IMR-90 (cell line): ENCODE measurements around the gene HNF1B. TPM values are rescaled to one million over a fixed set of nuclear protein-coding genes. Genes with fewer than 3 reads are reported as not detected.

Experiments used
- ATAC-seq: fragments of 200-7000 bp; cut with Tn5 transposase; 2 replicates; pipeline ENCODE4 v1.9.1; 2020; ENCODE audit warnings: low read depth, mild to moderate bottlenecking, moderate library complexity
- BruUV-seq: library from RNA; stranded (reverse); fragments of 400-500 nt; replicated peaks from 2 replicates; lab custom pipeline; 2021; lab: Mats Ljungman, UMichigan
- CTCF ChIA-PET: fragments of 300-600 bp; formaldehyde crosslinking; extraction: SDS; loops from one replicate; lab custom pipeline; 2021; ENCODE audit warnings: antibody characterized with exemption; lab: Yijun Ruan, JAX
- POLR2A ChIA-PET: fragments of 300-600 bp; sonication (Branson Sonifier 250); formaldehyde crosslinking; loops from one replicate; lab custom pipeline; 2022; ENCODE audit warnings: antibody characterized with exemption; ENCODE audit not compliant: unreplicated experiment; lab: Charles Lee
- DNase-seq: peaks from one replicate; pipeline ENCODE4 v3.0.0; 2013
- H2AFZ ChIP-seq: replicated peaks from 2 replicates; pipeline ENCODE3; 2013; ENCODE audit warnings: low read length, mild to moderate bottlenecking; ENCODE audit not compliant: poor library complexity
- H2AK5ac ChIP-seq: 2 replicates; pipeline ENCODE4 v1.6.1; 2013; ENCODE audit warnings: low read depth, low read length, inconsistent platforms
- H2AK9ac ChIP-seq: replicated peaks from 2 replicates; pipeline ENCODE3; 2013; ENCODE audit warnings: mild to moderate bottlenecking, low read depth, low read length, moderate library complexity; ENCODE audit not compliant: poor library complexity
- H2BK120ac ChIP-seq: 2 replicates; pipeline ENCODE4 v1.6.1; 2013; ENCODE audit warnings: low read depth, low read length, inconsistent platforms
- H2BK15ac ChIP-seq: 3 replicates; pipeline ENCODE4 v1.6.1; 2013; ENCODE audit warnings: low read depth, low read length, inconsistent platforms
- H2BK20ac ChIP-seq: 2 replicates; pipeline ENCODE4 v1.6.1; 2013; ENCODE audit warnings: low read depth, mild to moderate bottlenecking, inconsistent platforms, low read length, moderate library complexity
- H2BK5ac ChIP-seq: 2 replicates; pipeline ENCODE4 v1.6.1; 2013; ENCODE audit warnings: mild to moderate bottlenecking, low read depth, low read length, inconsistent platforms; ENCODE audit not compliant: poor library complexity, severe bottlenecking
- H3K14ac ChIP-seq: replicated peaks from 2 replicates; pipeline ENCODE4 v1.6.1; 2013; ENCODE audit warnings: low read depth, low read length, inconsistent platforms
- H3K18ac ChIP-seq: 2 replicates; pipeline ENCODE4 v1.6.1; 2013; ENCODE audit warnings: low read depth, low read length, control low read depth
- H3K23ac ChIP-seq: 2 replicates; pipeline ENCODE4 v1.6.1; 2013; ENCODE audit warnings: low read depth, low read length, inconsistent platforms
- H3K27ac ChIP-seq: 2 replicates; pipeline ENCODE4 v1.5.1; 2013; ENCODE audit warnings: mild to moderate bottlenecking, control low read depth, low read length; ENCODE audit not compliant: insufficient read depth
- H3K27me3 ChIP-seq: 2 replicates; pipeline ENCODE4 v1.6.1; 2013; ENCODE audit warnings: low read length; ENCODE audit not compliant: control insufficient read depth, insufficient read depth
- H3K36me3 ChIP-seq: 2 replicates; pipeline ENCODE4 v1.6.1; 2013; ENCODE audit warnings: low read length, mixed read lengths; ENCODE audit not compliant: control insufficient read depth, insufficient read depth
- H3K4ac ChIP-seq: 2 replicates; pipeline ENCODE4 v1.6.1; 2013; ENCODE audit warnings: low read depth, low read length, inconsistent platforms
- H3K4me1 ChIP-seq: 2 replicates; pipeline ENCODE4 v1.6.1; 2013; ENCODE audit warnings: low read length, mixed read lengths; ENCODE audit not compliant: control insufficient read depth, insufficient read depth
- H3K4me2 ChIP-seq: 2 replicates; pipeline ENCODE4 v1.6.1; 2013; ENCODE audit warnings: low read depth, mild to moderate bottlenecking, control low read depth, low read length, moderate library complexity
- H3K4me3 ChIP-seq: 2 replicates; pipeline ENCODE4 v1.5.1; 2013; ENCODE audit warnings: low read depth, mild to moderate bottlenecking, control low read depth, low read length, moderate library complexity; ENCODE audit not compliant: insufficient read depth
- H3K56ac ChIP-seq: 2 replicates; pipeline ENCODE4 v1.6.1; 2013; ENCODE audit warnings: low read length, inconsistent platforms; ENCODE audit not compliant: insufficient read depth; ENCODE audit errors: extremely low read depth
- H3K79me1 ChIP-seq, 2 experiments: 2 replicates each; pipeline ENCODE4 v1.6.1; 2013; ENCODE audit warnings: low read length in 2 of 2, inconsistent platforms in 1 of 2, low read depth in 1 of 2
- H3K9ac ChIP-seq: 2 replicates; pipeline ENCODE4 v1.6.1; 2013; ENCODE audit warnings: low read depth, low read length, control low read depth
- H3K9me1 ChIP-seq: 2 replicates; pipeline ENCODE4 v1.6.1; 2013; ENCODE audit warnings: low read length, inconsistent platforms; ENCODE audit not compliant: insufficient read depth
- H3K9me3 ChIP-seq: 2 replicates; pipeline ENCODE4 v1.6.1; 2013; ENCODE audit warnings: low read length; ENCODE audit not compliant: control insufficient read depth, insufficient read depth
- H4K20me1 ChIP-seq: 2 replicates; pipeline ENCODE4 v1.6.1; 2013; ENCODE audit warnings: low read length, inconsistent platforms; ENCODE audit not compliant: insufficient read depth
- H4K5ac ChIP-seq: 2 replicates; pipeline ENCODE4 v1.6.1; 2013; ENCODE audit warnings: mild to moderate bottlenecking, low read depth, low read length, control low read depth
- H4K8ac ChIP-seq, 2 experiments: 2 replicates each; pipeline ENCODE4 v1.6.1; 2013; ENCODE audit warnings: low read depth in 2 of 2, low read length in 2 of 2, control low read depth in 1 of 2, inconsistent platforms in 1 of 2
- H4K91ac ChIP-seq: 2 replicates; pipeline ENCODE4 v1.6.1; 2013; ENCODE audit warnings: low read depth, low read length, inconsistent platforms; ENCODE audit not compliant: insufficient read depth
- BHLHE40 ChIP-seq: fragments of 150-350 bp; IDR thresholded peaks from 2 replicates; pipeline ENCODE4 v1.6.1; 2016; ENCODE audit warnings: mild to moderate bottlenecking, low read depth, low read length
- WGBS, 2 experiments: methylation state at CpG; one replicate each; pipeline versions ENCODE4 v1.1.5 to v1.1.7; 2013; ENCODE audit warnings: missing lambda C conversion rate in 2 of 2; ENCODE audit not compliant: insufficient read length in 1 of 2; ENCODE audit errors: extremely low coverage in 2 of 2; 5-methylcytosine and 5-hydroxymethylcytosine counted together
- dilution Hi-C: fragments of 300-500 bp; cut with HindIII; formaldehyde crosslinking; loops from one replicate; pipeline ENCODE4 v1.14.3; 2018; ENCODE audit warnings: low sequenced_read_pairs; ENCODE audit not compliant: unreplicated experiment
- in situ Hi-C: fragments of 300-500 bp; cut with MboI; formaldehyde crosslinking; loops from 3 replicates; pipeline ENCODE4 v1.14.3; 2019; ENCODE audit warnings: low sequenced_read_pairs, inconsistent platforms, mixed read lengths
- intact Hi-C: fragments of 100-400 bp; cut with micrococcal nuclease; formaldehyde crosslinking; loops from 2 replicates; pipeline ENCODE4 v1.10.0; 2022
- polyA plus RNA-seq, 3 experiments: library from polyadenylated mRNA; depleted of rRNA; stranded (reverse); fragments of >200 nt; gene quantifications; 2 replicates each; pipeline ENCODE4 v1.2.3, GENCODE V29; 2012; ENCODE audit warnings: low replicate concordance in 1 of 3
- total RNA-seq: library from RNA; depleted of rRNA; stranded (reverse); fragments of >200 nt; gene quantifications from 2 replicates; pipeline ENCODE4 v1.2.3, GENCODE V29; 2012

Gene HNF1B
- total and polyA plus RNA-seq, 2 of the 4 experiments (the other 2 are of a cell fraction), result not detected

DNA sequence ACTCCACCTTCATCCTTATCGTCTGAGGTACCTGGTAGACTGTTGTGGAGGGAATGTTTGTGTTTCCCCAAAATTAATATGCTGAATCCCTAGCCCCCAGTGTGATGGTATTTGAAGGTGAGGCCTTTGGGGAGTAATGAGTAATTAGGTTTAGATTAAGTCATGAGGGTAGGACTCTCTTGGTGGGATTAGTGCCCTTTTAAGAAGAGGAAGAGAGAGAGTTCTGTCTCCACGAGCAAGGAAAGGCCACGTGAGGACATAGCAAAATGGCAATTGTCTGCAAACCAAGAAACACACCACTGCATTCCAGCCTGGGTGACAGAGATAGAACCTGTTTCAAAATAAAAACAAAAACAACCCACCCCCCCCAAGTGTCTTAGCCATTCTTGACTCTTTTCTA lies 80.6 kb downstream of the HNF1B start:
- intact Hi-C loops (no loop called here), dilution Hi-C loops (no loop called here), in situ Hi-C loops (no loop called here)
- H2AK5ac ChIP-seq, result no peak overlapping the region
- TF ChIP-seq BHLHE40, result no peak
- no peak overlapping the region for H2BK5ac ChIP-seq
- H3K56ac ChIP-seq, result no peak overlapping the region
- no peak overlapping the region for H2AK9ac ChIP-seq
- no peak overlapping the region for H2BK120ac ChIP-seq
- ChIA-PET CTCF (no interaction called here), POLR2A (no interaction called here)
- H3K36me3 ChIP-seq, result no peaks in the 10 kb centered on the region
- H3K27ac ChIP-seq, result no peak overlapping the region
- no peak overlapping the region for H2BK20ac ChIP-seq
- no peaks in the 10 kb centered on the region for H4K20me1 ChIP-seq
- no peak overlapping the region for H3K23ac ChIP-seq
- no peak for DNase-seq
- H3K27me3 ChIP-seq, result no peaks in the 10 kb centered on the region
- no peaks in the 10 kb centered on the region for H3K79me1 ChIP-seq
- H3K14ac ChIP-seq, result no peak overlapping the region
- H4K8ac ChIP-seq, result no peak overlapping the region
- H3K4ac ChIP-seq, result no peak overlapping the region
- no TSS peak for BruUV-seq
- no peak overlapping the region for H2AFZ ChIP-seq
- H3K9me1 ChIP-seq, result no peaks in the 10 kb centered on the region
- no peak overlapping the region for H3K9ac ChIP-seq
- no peak overlapping the region for H3K4me2 ChIP-seq
- H3K4me1 ChIP-seq, result no peaks in the 10 kb centered on the region
- no peak overlapping the region for H3K18ac ChIP-seq
- H4K5ac ChIP-seq, result no peak overlapping the region
- no peak overlapping the region for H2BK15ac ChIP-seq
- WGBS, 2 experiments, result no CpG with 5 or more reads among the region's 3 CpGs
- no peak overlapping the region for H4K91ac ChIP-seq
- ATAC-seq, result no peak
- no peak overlapping the region for H3K4me3 ChIP-seq
- no peaks in the 10 kb centered on the region for H3K9me3 ChIP-seq
